ENCODE data around the gene DCLK1.

DNA sequence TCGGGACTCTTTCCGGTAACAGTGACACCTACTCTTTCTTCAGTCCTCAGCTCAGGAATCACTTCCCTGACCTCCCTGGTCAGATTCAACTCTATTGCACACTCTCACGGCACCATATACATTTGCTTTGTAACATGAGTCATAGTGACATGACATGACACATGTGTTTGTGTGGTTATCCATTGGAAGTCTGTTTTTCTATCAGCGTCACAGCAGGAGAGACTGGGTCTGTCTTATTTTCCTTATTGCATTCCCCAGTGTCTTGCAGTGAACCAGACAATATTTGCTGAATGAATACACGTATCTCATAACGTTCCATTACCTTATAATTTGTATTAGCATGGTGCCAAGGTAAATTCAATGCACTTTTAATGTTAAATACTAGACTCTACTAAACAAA is 102.0 kb downstream of the DCLK1 start:
- TF ChIP-seq, protein P1, sequence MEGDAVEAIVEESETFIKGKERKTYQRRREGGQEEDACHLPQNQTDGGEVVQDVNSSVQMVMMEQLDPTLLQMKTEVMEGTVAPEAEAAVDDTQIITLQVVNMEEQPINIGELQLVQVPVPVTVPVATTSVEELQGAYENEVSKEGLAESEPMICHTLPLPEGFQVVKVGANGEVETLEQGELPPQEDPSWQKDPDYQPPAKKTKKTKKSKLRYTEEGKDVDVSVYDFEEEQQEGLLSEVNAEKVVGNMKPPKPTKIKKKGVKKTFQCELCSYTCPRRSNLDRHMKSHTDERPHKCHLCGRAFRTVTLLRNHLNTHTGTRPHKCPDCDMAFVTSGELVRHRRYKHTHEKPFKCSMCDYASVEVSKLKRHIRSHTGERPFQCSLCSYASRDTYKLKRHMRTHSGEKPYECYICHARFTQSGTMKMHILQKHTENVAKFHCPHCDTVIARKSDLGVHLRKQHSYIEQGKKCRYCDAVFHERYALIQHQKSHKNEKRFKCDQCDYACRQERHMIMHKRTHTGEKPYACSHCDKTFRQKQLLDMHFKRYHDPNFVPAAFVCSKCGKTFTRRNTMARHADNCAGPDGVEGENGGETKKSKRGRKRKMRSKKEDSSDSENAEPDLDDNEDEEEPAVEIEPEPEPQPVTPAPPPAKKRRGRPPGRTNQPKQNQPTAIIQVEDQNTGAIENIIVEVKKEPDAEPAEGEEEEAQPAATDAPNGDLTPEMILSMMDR (IDR thresholded peaks at IDR 0.05; ENCODE audit: poor library complexity), result no peak
- TF ChIP-seq EZH2 (IDR thresholded peaks at IDR 0.05; ENCODE audit: borderline replicate concordance) (no peak), EZH2phosphoT487 (IDR thresholded peaks at IDR 0.05; ENCODE audit: low read depth, severe bottlenecking, unreplicated experiment) (no peak)

All from hepatocyte (in vitro differentiated cells).